Measurements from ENCODE around the gene RYR1.
"Not testable (repeated sequence)": the region's sequence is repeated elsewhere in the genome, so short reads cannot be mapped to it uniquely, and the experiment has no call there.

Gene RYR1

GRCh38 chr19:38517980-38518379 is 84.5 kb downstream of the RYR1 start:
- not testable (repeated sequence) for DNase-seq

- no peak for DNase-seq
Measured at GRCh38 chr19:38519168-38519567, 85.7 kb downstream of the RYR1 start.

GRCh38 chr19:38519988-38520387 is 86.5 kb downstream of the RYR1 start:
- no peak for DNase-seq

GRCh38 chr19:38522915-38523314 is 89.4 kb downstream of the RYR1 start:
- DNase-seq = no peak

GRCh38 chr19:38523319-38523718 is 89.8 kb downstream of the RYR1 start:
- no peak for DNase-seq

- DNase-seq = no peak
Measured at GRCh38 chr19:38524369-38524768, 90.9 kb downstream of the RYR1 start.

GRCh38 chr19:38524994-38525634 is 91.6 kb downstream of the RYR1 start:
- no peak for DNase-seq

GRCh38 chr19:38526430-38526829 is 92.9 kb downstream of the RYR1 start:
- DNase-seq = no peak

- no peak for DNase-seq
Measured at GRCh38 chr19:38527466-38528136, 94.1 kb downstream of the RYR1 start.

GRCh38 chr19:38528213-38528755 is 94.8 kb downstream of the RYR1 start:
- no peak for DNase-seq

GRCh38 chr19:38528931-38529330 is 95.4 kb downstream of the RYR1 start:
- no peak for DNase-seq

GRCh38 chr19:38531515-38531914 is 98.0 kb downstream of the RYR1 start:
- no peak for DNase-seq

- DNase-seq = no peak
Measured at GRCh38 chr19:38532939-38533338, 99.4 kb downstream of the RYR1 start.

- no peak for DNase-seq
Measured at GRCh38 chr19:38534574-38534973, 101.1 kb downstream of the RYR1 start.

GRCh38 chr19:38535212-38535611 is 101.7 kb downstream of the RYR1 start:
- DNase-seq = no peak

GRCh38 chr19:38537071-38537936 is 103.8 kb downstream of the RYR1 start:
- no peak for DNase-seq

- no peak for DNase-seq
Measured at GRCh38 chr19:38538386-38538785, 104.9 kb downstream of the RYR1 start.

- DNase-seq = no peak
Measured at GRCh38 chr19:38538793-38539528, 105.5 kb downstream of the RYR1 start.

GRCh38 chr19:38539751-38540150 is 106.3 kb downstream of the RYR1 start:
- no peak for DNase-seq

- DNase-seq = no peak
Measured at GRCh38 chr19:38542040-38542439, 108.5 kb downstream of the RYR1 start.

- no peak for DNase-seq
Measured at GRCh38 chr19:38543286-38543806, 109.9 kb downstream of the RYR1 start.

- DNase-seq = peak; percentile 98
Measured at GRCh38 chr19:38543807-38544568, 110.5 kb downstream of the RYR1 start.
